ENCODE results near the gene CLDN20.

The CLDN20 gene

GRCh38 chr6:155313602-155314091, 49.8 kb downstream of the CLDN20 start:
- DNase-seq, result peak; percentile 22

- peak; percentile 96 for DNase-seq
Observed at GRCh38 chr6:155314092-155314772, 50.4 kb downstream of the CLDN20 start, which contains the start of gene TFB1M. Gene TFB1M, minus strand, starts transcription at chr6:155314484. Its CDS starts 56 bp downstream, at chr6:155314428.

- peak; percentile 95 for DNase-seq
Observed at GRCh38 chr6:155314773-155315515, 51.1 kb downstream of the CLDN20 start.

GRCh38 chr6:155315516-155315871, 51.7 kb downstream of the CLDN20 start:
- no peak for DNase-seq

- no peak for DNase-seq
Observed at GRCh38 chr6:155316419-155316818, 52.6 kb downstream of the CLDN20 start.

- no peak for DNase-seq
Observed at GRCh38 chr6:155317186-155317585, 53.4 kb downstream of the CLDN20 start.

- DNase-seq, result no peak
Observed at GRCh38 chr6:155319902-155320301, 56.1 kb downstream of the CLDN20 start.

GRCh38 chr6:155324172-155324571, 60.4 kb downstream of the CLDN20 start:
- no peak for DNase-seq

- no peak for DNase-seq
Observed at GRCh38 chr6:155324993-155325392, 61.2 kb downstream of the CLDN20 start.

GRCh38 chr6:155325700-155326516, 62.1 kb downstream of the CLDN20 start:
- DNase-seq, result no peak
